OCI-LY1 (cell line): ENCODE results near the gene SRMS.

Experiments used
- H2AFZ ChIP-seq: fragments of 200-600 bp; sonication (generic), shearing (Covaris generic); 2 replicates; pipeline ENCODE4 v1.6.0; 2014; ENCODE audit warnings: antibody characterized with exemption, mild to moderate bottlenecking, low read length
- H3F3A ChIP-seq: fragments of 200-600 bp; sonication (generic), shearing (Covaris generic); 2 replicates; pipeline ENCODE4 v1.6.0; 2014; ENCODE audit warnings: mild to moderate bottlenecking, antibody characterized with exemption, low read length, moderate library complexity; ENCODE audit not compliant: insufficient read depth
- H3K27ac ChIP-seq: fragments of 200-600 bp; sonication (generic); 2 replicates; pipeline ENCODE4 v1.5.1; 2014; ENCODE audit warnings: low read length, mixed run types, mild to moderate bottlenecking, low read depth; ENCODE audit not compliant: poor library complexity, severe bottlenecking
- H3K27me3 ChIP-seq: fragments of 200-600 bp; sonication (generic); 2 replicates; pipeline ENCODE4 v1.6.0; 2014; ENCODE audit warnings: antibody characterized with exemption, mild to moderate bottlenecking, low read length, moderate library complexity; ENCODE audit not compliant: insufficient read depth
- H3K36me3 ChIP-seq: fragments of 200-600 bp; sonication (generic); 2 replicates; pipeline ENCODE4 v1.6.1; 2014; ENCODE audit warnings: mild to moderate bottlenecking, antibody characterized with exemption, low read length, moderate library complexity, mixed read lengths; ENCODE audit not compliant: insufficient read depth
- H3K4me1 ChIP-seq: fragments of 200-600 bp; sonication (generic); 2 replicates; pipeline ENCODE4 v1.5.1; 2014; ENCODE audit warnings: mild to moderate bottlenecking, low read length, moderate library complexity; ENCODE audit not compliant: insufficient read depth, severe bottlenecking
- H3K4me2 ChIP-seq: fragments of 200-600 bp; sonication (generic), shearing (Covaris generic); 2 replicates; pipeline ENCODE4 v1.6.1; 2014; ENCODE audit warnings: low read length
- H3K4me3 ChIP-seq: fragments of 200-600 bp; sonication (generic); 2 replicates; pipeline ENCODE4 v1.5.1; 2014; ENCODE audit warnings: low read length, low read depth, mild to moderate bottlenecking, mixed read lengths; ENCODE audit not compliant: poor library complexity, severe bottlenecking
- H3K79me2 ChIP-seq: fragments of 200-600 bp; shearing (Covaris generic); 2 replicates; pipeline ENCODE4 v1.6.1; 2016; ENCODE audit warnings: mixed run types, low read length, mixed read lengths; ENCODE audit not compliant: insufficient read depth
- H3K9ac ChIP-seq: fragments of 200-600 bp; sonication (generic), shearing (Covaris generic); 2 replicates; pipeline ENCODE4 v1.6.1; 2014; ENCODE audit warnings: mild to moderate bottlenecking, low read length, mixed read lengths
- H3K9me2 ChIP-seq: fragments of 200-600 bp; sonication (generic), shearing (Covaris generic); 2 replicates; pipeline ENCODE4 v1.6.1; 2014; ENCODE audit warnings: low read depth, mild to moderate bottlenecking, low read length, mixed read lengths
- H3K9me3 ChIP-seq: fragments of 200-600 bp; shearing (Covaris generic); 2 replicates; pipeline ENCODE4 v1.6.1; 2014; ENCODE audit warnings: low read length, mixed read lengths
- H4K20me1 ChIP-seq: fragments of 200-600 bp; sonication (generic), shearing (Covaris generic); 2 replicates; pipeline ENCODE4 v1.6.0; 2016; ENCODE audit warnings: mild to moderate bottlenecking, low read length; ENCODE audit not compliant: insufficient read depth
- EZH2 ChIP-seq: fragments of 200-600 bp; sonication (generic), shearing (Covaris generic); IDR thresholded peaks from 2 replicates; pipeline ENCODE4 v1.8.0; 2017; ENCODE audit warnings: borderline replicate concordance, mixed run types, mild to moderate bottlenecking, antibody characterized with exemption, low read length, moderate library complexity, mixed read lengths
- TF ChIP-seq, protein P1 (sequence below): fragments of 200-600 bp; sonication (generic), shearing (Covaris generic); IDR thresholded peaks from 2 replicates; pipeline ENCODE4 v1.5.1; 2017; ENCODE audit warnings: mild to moderate bottlenecking, antibody characterized with exemption, low read length, moderate library complexity, mixed read lengths

SRMS gene

DNA sequence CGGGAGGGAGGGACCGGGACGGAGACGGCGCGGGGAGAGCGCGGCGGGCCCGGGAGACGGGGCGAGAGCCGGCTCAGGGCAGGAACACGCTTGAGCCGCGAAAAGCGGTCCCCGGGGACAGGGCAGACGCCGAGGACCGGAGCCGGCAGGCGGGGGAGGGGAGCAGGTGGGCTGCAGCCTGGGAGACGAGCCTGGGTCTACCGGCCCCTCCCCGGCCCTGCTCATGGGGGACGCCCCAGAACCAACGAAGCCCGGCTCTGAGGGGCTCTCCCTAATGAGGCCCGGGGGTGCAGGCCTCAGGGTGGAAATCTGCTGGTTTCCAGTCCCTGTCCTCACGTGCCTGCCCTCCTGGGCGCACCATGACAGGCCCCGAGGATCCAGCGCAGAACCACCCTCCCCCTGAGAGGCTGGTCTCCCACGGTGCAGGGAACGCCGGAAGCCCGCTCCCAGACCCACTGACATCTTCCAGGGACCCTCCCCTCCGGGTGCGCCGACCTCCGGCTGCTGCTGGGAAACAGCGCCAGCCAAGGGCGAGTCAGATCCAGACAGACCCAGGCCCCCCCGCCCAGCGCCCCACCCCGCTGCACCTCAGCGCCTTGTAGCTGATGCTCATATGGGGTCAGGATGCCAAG is 48.1 kb downstream of the SRMS start:
- H3K4me3 ChIP-seq, result peak overlapping the region; percentile 49
- H3K4me1 ChIP-seq, result peaks cover 9% of the 10 kb centered on the region
- H3K9ac ChIP-seq, result no peak overlapping the region

GRCh38 chr20:63498960-63499337 is 48.6 kb downstream of the SRMS start, which contains the start of gene EEF1A2:
Gene EEF1A2 (minus strand): TSS chr20:63499083. CDS start chr20:63497763, 1,320 bp downstream.
- H3K79me2 ChIP-seq, result no peaks in the 10 kb centered on the region
- H2AFZ ChIP-seq, result no peak within 1 kb of the TSS
- TF ChIP-seq, protein P1, sequence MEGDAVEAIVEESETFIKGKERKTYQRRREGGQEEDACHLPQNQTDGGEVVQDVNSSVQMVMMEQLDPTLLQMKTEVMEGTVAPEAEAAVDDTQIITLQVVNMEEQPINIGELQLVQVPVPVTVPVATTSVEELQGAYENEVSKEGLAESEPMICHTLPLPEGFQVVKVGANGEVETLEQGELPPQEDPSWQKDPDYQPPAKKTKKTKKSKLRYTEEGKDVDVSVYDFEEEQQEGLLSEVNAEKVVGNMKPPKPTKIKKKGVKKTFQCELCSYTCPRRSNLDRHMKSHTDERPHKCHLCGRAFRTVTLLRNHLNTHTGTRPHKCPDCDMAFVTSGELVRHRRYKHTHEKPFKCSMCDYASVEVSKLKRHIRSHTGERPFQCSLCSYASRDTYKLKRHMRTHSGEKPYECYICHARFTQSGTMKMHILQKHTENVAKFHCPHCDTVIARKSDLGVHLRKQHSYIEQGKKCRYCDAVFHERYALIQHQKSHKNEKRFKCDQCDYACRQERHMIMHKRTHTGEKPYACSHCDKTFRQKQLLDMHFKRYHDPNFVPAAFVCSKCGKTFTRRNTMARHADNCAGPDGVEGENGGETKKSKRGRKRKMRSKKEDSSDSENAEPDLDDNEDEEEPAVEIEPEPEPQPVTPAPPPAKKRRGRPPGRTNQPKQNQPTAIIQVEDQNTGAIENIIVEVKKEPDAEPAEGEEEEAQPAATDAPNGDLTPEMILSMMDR, result peak; percentile 17; the same call in 1 of the 2 replicates
- no peak for TF ChIP-seq EZH2
- H3K36me3 ChIP-seq, result no peaks in the 10 kb centered on the region
- no peaks in the 10 kb centered on the region for H3F3A ChIP-seq
- no peaks in the 10 kb centered on the region for H4K20me1 ChIP-seq
- H3K4me3 ChIP-seq, result peak within 1 kb of the TSS; percentile 49
- no peak within 1 kb of the TSS for H3K27ac ChIP-seq
- no peaks in the 10 kb centered on the region for H3K9me3 ChIP-seq
- no peak within 1 kb of the TSS for H3K9ac ChIP-seq
- peaks cover 9% of the 10 kb centered on the region for H3K4me1 ChIP-seq
- H3K4me2 ChIP-seq, result peak within 1 kb of the TSS; percentile 54
- no peaks in the 10 kb centered on the region; the same call in 1 of the 2 replicates for H3K27me3 ChIP-seq
- no peaks in the 10 kb centered on the region for H3K9me2 ChIP-seq

More for the DNA sequence above, 48.1 kb downstream of the SRMS start:
- Histone ChIP-seq H2AFZ (no peak overlapping the region), H4K20me1 (no peaks in the 10 kb centered on the region), H3F3A (no peaks in the 10 kb centered on the region), H3K27me3 (peaks cover 3% of the 10 kb centered on the region), H3K79me2 (no peaks in the 10 kb centered on the region), H3K36me3 (no peaks in the 10 kb centered on the region), H3K9me3 (no peaks in the 10 kb centered on the region), H3K27ac (no peak overlapping the region), H3K9me2 (no peaks in the 10 kb centered on the region), H3K4me2 (peak overlapping the region; percentile 26; the same call in 1 of the 2 replicates)
- TF ChIP-seq, protein P1, result no peak
- no peak for TF ChIP-seq EZH2

GRCh38 chr20:63497946-63498935 is 49.3 kb downstream of the SRMS start:
- TF ChIP-seq, protein P1, result no peak
- TF ChIP-seq EZH2, result no peak
- Histone ChIP-seq H3K9me2 (no peaks in the 10 kb centered on the region), H3K4me3 (peak overlapping the region; percentile 49), H3K4me2 (peak overlapping the region; percentile 54), H3K79me2 (no peaks in the 10 kb centered on the region), H3F3A (no peaks in the 10 kb centered on the region), H3K27me3 (no peaks in the 10 kb centered on the region; the same call in 1 of the 2 replicates), H3K36me3 (no peaks in the 10 kb centered on the region), H3K9ac (no peak overlapping the region), H3K4me1 (peaks cover 9% of the 10 kb centered on the region), H2AFZ (no peak overlapping the region), H4K20me1 (no peaks in the 10 kb centered on the region), H3K9me3 (no peaks in the 10 kb centered on the region), H3K27ac (no peak overlapping the region)
